Skeletal muscle satellite cell (primary cell): ENCODE results near the gene PSAT1.

Experiments
- H3K27me3 ChIP-seq: 2 replicates; pipeline ENCODE4 v1.7.0; 2013; ENCODE audit warnings: low read length; ENCODE audit not compliant: control insufficient read depth, insufficient read depth
- H3K36me3 ChIP-seq: 2 replicates; pipeline ENCODE4 v1.7.0; 2013; ENCODE audit warnings: mild to moderate bottlenecking, control low read depth, low read length; ENCODE audit not compliant: insufficient read depth
- H3K4me1 ChIP-seq: 2 replicates; pipeline ENCODE4 v1.7.0; 2013; ENCODE audit warnings: low read length; ENCODE audit not compliant: control insufficient read depth, insufficient read depth
- H3K4me2 ChIP-seq: 2 replicates; pipeline ENCODE4 v1.7.0; 2013; ENCODE audit warnings: mild to moderate bottlenecking, low read length
- H3K4me3 ChIP-seq: 2 replicates; pipeline ENCODE4 v1.7.0; 2013; ENCODE audit warnings: low read length
- H3K9ac ChIP-seq: 2 replicates; pipeline ENCODE4 v1.7.0; 2013; ENCODE audit warnings: mild to moderate bottlenecking, low read depth, low read length, moderate library complexity
- H3K9me3 ChIP-seq: replicated peaks from 2 replicates; pipeline ENCODE4 v1.7.0; 2013; ENCODE audit warnings: mild to moderate bottlenecking, control low read depth, low read length

The PSAT1 gene

DNA sequence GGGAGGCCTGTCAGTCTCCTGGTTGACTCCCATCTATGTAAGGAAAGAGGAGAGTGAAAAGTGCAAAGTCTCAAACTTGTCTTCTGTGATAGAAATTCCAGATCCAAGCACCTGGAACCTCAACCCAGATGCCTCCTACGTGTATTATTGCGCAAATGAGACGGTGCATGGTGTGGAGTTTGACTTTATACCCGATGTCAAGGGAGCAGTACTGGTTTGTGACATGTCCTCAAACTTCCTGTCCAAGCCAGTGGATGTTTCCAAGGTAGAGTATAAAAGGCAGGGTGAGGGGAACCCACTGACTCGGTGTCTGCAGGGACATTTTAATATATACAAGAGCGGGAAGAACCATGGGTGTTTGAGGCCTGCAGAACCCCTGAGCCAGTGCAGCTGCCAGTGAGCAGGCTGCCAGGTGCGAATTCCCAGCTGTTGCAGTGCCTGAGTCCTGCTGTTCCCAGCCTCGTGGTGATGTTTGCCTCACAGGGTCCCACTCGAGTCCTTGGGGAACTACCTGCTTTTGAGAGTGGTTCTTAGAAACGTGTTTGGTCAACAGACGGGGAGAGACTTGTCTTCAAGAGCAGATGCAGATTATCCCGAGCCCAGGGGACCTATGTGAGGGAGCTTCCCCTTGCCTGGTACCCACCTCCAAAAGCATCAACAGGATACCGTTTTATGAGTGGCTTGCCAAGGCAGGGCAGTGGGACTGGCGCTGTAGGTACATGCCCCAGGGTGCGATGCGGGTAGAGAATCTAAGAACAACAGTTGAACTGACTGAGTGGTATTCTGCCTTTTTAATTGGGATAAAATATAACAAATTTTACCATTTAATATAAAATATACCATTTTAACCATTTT lies 9.5 kb downstream of the PSAT1 start:
- no peak overlapping the region for H3K9ac ChIP-seq
- no peaks in the 10 kb centered on the region for H3K9me3 ChIP-seq
- H3K4me3 ChIP-seq, result no peak overlapping the region
- H3K4me1 ChIP-seq, result no peaks in the 10 kb centered on the region
- H3K4me2 ChIP-seq, result no peak overlapping the region
- H3K36me3 ChIP-seq, result peaks cover 23% of the 10 kb centered on the region
- H3K27me3 ChIP-seq, result no peaks in the 10 kb centered on the region

DNA sequence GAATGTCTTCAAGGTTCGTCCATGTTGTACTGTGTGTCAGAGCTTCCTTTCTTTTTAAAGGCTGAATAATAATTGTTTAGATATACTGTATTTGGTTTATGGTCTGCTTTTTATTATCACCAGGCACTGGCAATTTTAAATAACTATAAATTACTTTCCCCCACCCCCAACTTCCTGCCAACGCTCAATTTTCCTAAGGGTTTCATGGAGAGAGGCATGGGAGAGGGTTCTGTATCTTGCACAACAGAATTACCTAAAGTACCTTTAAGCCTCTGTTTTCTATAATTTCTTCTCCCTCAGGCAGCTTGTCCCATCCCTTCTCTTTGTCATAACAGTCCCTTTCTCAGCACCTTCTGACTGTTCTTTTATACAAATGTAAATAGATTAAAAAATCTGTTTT lies 10.4 kb downstream of the PSAT1 start:
- H3K4me3 ChIP-seq, result no peak overlapping the region
- H3K9me3 ChIP-seq, result no peaks in the 10 kb centered on the region
- H3K4me1 ChIP-seq, result no peaks in the 10 kb centered on the region
- H3K36me3 ChIP-seq, result peaks cover 22% of the 10 kb centered on the region
- no peak overlapping the region for H3K9ac ChIP-seq
- no peaks in the 10 kb centered on the region for H3K27me3 ChIP-seq
- H3K4me2 ChIP-seq, result no peak overlapping the region

DNA sequence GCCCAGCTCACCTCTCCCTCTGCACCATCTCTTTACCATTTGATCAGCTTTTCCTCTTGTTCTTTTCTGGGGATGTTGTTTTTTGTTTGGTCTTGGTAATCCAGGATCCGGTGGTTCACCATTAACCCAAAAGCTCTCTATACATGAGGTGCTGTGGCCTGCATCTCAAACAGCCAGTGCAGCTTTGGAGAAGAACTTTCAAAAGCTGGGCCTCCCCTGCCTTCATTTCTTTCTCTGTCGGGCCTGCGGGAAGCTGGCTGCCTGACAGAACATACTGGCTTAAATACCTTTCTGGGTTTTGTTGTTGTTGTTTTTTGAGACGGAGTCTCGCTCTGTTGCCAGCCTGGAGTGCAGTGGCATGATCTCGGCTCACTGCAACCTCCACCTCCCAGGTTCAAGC lies 12.1 kb downstream of the PSAT1 start:
- Histone ChIP-seq H3K4me3 (no peak overlapping the region), H3K4me2 (no peak overlapping the region), H3K4me1 (no peaks in the 10 kb centered on the region), H3K27me3 (no peaks in the 10 kb centered on the region), H3K9ac (no peak overlapping the region), H3K36me3 (peaks cover 12% of the 10 kb centered on the region), H3K9me3 (no peaks in the 10 kb centered on the region)

DNA sequence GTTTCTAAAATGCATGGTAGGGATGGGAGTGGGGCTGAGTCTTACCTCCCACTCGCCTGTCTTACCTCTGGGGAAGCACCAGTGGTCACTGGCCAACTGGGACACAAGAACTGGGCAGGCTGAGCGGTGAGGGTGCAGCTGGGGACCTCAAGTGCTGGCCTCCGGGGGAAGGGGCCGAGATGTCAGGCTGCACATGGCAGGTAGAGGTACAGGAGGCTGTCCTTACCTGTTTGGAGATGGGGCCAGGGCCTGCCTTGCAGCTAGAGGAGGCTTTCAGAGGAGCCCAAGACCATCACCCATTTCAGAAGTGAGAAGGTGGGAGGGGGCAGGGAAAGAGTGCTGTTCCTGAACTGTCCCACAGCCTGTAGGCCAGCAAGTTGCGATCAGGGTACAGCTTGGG lies 14.2 kb downstream of the PSAT1 start:
- Histone ChIP-seq H3K9ac (no peak overlapping the region), H3K4me2 (no peak overlapping the region), H3K9me3 (no peaks in the 10 kb centered on the region), H3K27me3 (no peaks in the 10 kb centered on the region), H3K4me1 (no peaks in the 10 kb centered on the region), H3K4me3 (no peak overlapping the region), H3K36me3 (peaks cover 5% of the 10 kb centered on the region)

DNA sequence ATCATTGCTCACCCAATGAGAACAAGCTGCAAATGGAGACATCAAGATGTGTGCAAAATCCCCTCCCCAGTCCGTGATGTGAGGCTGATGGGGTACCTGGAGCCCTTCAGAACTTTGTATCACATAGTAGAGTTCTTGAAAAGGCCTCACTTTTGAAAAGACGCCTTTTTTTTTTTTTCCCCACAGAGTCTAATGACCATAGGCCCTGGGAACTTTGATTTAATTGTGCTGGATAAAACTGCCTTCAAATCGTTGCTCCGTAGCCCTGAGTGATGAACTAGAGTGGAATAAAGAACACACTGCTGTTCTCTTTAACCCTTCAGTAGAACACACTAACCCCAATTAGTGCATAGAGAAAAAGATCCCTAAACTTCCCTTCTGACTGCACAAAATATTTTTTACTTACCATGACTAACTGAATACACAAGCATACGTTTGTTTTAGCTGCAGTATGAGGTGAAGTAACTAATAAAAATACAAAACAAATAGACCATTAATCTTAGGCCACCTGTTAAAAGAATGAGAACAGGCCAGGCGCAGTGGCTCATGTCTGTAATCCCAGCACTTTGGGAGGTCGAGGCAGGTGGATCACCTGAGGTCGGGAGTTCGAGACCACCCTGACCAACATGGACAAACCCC lies 15.1 kb downstream of the PSAT1 start:
- H3K36me3 ChIP-seq, result no peaks in the 10 kb centered on the region
- H3K4me3 ChIP-seq, result no peak overlapping the region
- H3K27me3 ChIP-seq, result no peaks in the 10 kb centered on the region
- no peak overlapping the region for H3K4me2 ChIP-seq
- H3K9ac ChIP-seq, result no peak overlapping the region
- no peaks in the 10 kb centered on the region for H3K9me3 ChIP-seq
- no peaks in the 10 kb centered on the region for H3K4me1 ChIP-seq

DNA sequence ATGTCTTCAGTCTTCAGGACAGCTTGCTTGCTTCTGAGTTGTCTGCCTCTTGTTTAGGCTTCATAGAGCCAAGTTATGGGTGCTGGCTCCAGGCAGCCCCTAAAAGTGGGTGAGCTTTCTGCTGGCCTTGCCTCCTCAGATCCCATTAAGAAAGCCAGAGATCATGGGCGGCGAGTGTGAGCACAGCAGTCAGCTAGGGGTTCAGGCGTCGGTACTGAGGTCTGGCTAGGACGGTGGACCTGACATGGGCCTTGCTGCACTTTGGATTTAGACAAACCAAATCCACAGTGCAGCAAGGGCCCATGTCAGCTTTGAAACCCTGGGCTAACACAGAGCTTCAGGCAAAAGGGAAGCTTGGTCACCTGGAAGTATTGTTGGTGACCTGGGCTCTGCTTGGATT lies 17.6 kb downstream of the PSAT1 start:
- H3K4me2 ChIP-seq, result no peak overlapping the region
- no peaks in the 10 kb centered on the region for H3K9me3 ChIP-seq
- no peak overlapping the region for H3K4me3 ChIP-seq
- H3K9ac ChIP-seq, result no peak overlapping the region
- no peaks in the 10 kb centered on the region for H3K4me1 ChIP-seq
- H3K36me3 ChIP-seq, result peaks cover 11% of the 10 kb centered on the region
- no peaks in the 10 kb centered on the region for H3K27me3 ChIP-seq

DNA sequence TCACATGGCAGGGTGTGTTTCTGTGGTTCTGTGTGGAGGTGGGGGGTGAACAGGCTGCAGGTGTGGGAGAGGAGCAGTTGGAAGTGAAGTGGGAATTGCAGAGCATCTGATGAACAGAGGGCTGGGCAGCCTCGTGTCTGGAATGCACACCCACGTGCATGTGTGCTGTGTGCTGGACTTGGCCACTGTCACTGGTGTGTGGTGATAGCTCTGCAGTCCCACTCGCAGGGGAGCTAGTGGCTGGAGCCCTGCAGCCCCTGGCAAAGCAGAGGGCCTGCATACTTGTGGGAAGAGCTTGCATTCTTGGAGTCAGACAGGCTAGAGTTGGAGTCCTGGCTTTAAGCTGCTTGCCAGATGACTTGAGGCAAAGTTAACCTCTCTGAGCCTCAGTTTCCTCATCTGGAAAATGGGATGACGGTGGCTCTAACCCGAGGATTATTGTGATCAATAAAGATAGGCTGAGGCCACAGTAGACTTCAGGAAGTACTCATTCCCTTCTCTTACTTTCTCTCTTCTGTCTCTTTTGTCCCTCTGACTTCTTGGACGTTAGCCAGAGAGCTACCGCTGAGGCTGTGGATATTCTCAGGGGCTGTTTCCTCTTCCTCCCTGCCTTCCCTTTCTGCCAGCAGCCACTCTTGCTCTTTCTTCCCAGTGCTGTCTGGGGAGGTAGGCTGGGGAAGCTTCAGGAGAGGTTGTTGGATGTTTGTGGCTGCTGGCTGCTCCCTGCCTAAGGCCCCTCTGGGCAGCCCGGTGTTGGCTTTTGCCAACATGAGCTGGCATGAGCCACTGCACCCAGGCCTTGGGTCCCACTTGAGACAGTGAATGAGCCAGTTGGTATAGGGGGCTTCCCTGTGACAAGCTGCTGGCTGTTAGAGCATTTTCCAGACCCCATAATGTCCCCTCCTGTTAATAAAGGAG lies 18.3 kb downstream of the PSAT1 start:
- Histone ChIP-seq H3K36me3 (peaks cover 14% of the 10 kb centered on the region), H3K9me3 (no peaks in the 10 kb centered on the region), H3K4me3 (no peak overlapping the region), H3K9ac (no peak overlapping the region), H3K4me2 (no peak overlapping the region), H3K27me3 (no peaks in the 10 kb centered on the region), H3K4me1 (no peaks in the 10 kb centered on the region)

DNA sequence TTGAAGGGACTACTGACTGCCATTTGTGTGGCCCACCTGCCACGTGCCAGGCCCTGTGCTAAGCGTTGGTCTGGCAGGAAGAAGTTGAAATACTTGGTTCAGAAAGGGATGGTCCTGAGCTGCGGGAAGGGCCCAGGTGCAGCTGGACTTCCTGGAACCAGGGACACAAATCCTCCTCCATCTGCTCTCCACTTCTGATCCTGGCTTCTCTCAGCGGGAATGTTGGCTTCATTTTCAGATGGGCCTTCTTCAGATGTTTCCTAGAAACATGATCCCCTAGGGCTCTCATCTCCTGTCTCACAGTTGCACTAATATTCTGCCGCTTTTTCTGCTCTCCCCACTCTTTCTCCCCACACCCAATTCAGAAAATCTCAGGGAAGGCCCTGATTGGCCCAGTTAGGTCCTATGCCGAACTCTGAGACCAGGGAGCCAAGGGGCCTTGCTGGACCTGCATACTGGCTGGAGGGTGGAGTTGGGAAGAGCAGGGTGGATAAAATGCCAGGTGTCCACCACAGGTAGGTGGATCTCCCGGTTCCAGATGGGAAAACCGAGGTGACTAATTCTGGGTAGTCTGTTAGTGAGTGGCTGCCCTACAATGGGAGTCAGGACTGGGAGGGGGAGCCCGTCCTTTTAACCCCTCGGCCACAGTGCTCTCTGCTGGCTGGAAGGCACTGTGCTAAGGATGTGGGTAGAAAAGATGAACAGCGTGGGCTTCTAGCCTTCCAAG lies 19.4 kb downstream of the PSAT1 start:
- H3K27me3 ChIP-seq, result no peaks in the 10 kb centered on the region
- no peak overlapping the region for H3K4me3 ChIP-seq
- H3K9me3 ChIP-seq, result no peaks in the 10 kb centered on the region
- no peaks in the 10 kb centered on the region for H3K4me1 ChIP-seq
- H3K9ac ChIP-seq, result no peak overlapping the region
- H3K36me3 ChIP-seq, result peaks cover 14% of the 10 kb centered on the region
- H3K4me2 ChIP-seq, result no peak overlapping the region

DNA sequence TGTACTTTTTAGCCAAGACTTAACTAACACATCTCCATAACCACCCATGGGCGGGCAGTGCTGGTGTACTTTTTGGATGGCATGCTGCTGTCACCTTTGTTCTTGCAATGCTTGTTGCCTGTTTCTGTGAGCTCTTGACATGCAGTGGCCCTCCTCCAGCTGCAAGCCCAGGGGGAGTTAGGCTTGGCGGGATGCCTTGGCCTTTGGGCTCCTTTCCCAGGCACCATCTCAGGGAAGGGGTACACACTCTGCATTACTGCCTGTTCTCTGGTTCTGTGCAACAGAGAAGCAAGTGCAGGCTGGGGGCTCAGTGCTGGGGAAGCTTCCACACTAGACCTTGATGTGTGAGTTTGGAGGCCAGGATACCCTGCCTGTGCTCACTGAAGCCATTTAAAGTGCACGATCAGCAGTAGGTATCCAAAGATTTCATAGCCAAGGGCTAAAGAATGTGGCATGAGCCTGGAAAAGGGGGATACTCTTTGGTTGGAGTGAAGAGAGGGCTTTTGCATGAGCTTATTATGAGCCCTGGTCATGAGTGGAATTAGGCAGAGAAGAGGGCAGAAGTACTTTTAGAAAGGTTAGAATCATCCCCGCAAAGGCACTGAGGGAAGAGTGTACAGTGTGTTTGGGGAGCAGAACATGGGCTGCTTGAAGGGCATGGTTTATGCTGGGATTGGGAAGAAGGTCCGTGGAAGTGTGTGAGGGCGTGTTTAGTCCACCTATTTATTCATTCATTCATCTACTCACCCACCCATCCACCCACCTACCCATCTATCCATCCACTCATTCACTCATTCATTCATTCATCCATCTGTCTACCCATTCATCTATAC lies 22.5 kb downstream of the PSAT1 start:
- Histone ChIP-seq H3K9ac (no peak overlapping the region), H3K9me3 (no peaks in the 10 kb centered on the region), H3K27me3 (no peaks in the 10 kb centered on the region), H3K4me1 (no peaks in the 10 kb centered on the region), H3K4me2 (no peak overlapping the region), H3K36me3 (peaks cover 14% of the 10 kb centered on the region), H3K4me3 (no peak overlapping the region)

DNA sequence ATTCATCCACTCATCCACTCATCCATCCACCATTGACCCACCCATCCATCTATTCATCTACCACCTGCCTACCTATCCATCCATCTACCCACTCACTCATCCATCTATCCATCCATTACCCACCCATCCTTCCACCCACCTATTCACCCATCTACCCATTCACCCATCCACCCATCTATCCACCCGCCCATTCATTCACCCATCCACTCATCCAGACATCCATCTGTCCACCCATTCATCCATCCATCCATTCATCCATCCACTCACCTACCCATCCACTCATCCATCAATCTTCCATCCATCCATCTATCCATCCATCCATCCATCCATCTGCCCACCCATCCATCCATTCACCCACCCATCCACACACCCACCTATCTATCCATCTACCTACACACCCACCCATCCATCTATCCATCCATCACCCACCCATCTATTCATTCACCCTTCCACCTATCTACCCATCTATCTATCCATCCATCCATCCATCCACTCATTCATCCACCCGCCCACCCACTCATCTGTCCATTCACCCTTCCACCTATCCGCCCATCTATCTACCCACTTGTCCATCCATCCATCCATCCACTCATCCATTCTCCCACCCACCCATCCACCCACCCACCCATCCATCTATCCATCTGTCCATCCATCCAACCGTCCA lies 23.2 kb downstream of the PSAT1 start:
- Histone ChIP-seq H3K9ac (no peak overlapping the region), H3K27me3 (no peaks in the 10 kb centered on the region), H3K4me2 (no peak overlapping the region), H3K4me3 (no peak overlapping the region), H3K4me1 (no peaks in the 10 kb centered on the region), H3K9me3 (no peaks in the 10 kb centered on the region), H3K36me3 (peaks cover 14% of the 10 kb centered on the region)
